AG04449 (cell line): ENCODE results near the gene URGCP.

Experiments used
- CTCF ChIA-PET: fragments of 350-600 bp; formaldehyde crosslinking; extraction: SDS; loops from one replicate; lab custom pipeline; 2021; ENCODE audit warnings: antibody characterized with exemption; lab: Yijun Ruan, JAX
- POLR2A ChIA-PET: fragments of 400-600, 350-600 bp; formaldehyde crosslinking; extraction: SDS; loops from one replicate; lab custom pipeline; 2020; ENCODE audit warnings: antibody characterized with exemption, inconsistent platforms; lab: Yijun Ruan, JAX
- DNase-seq: peaks from one replicate; pipeline ENCODE4 v3.0.0-alpha.2; 2010; ENCODE audit warnings: low read depth, low spot score
- H3K4me3 ChIP-seq: 2 replicates; pipeline ENCODE4 v1.5.1; 2011; ENCODE audit warnings: low read depth, mild to moderate bottlenecking, control low read depth, low read length
- TF ChIP-seq, protein P1 (sequence below): IDR thresholded peaks from one replicate; pipeline ENCODE4 v1.5.1; 2011; ENCODE audit warnings: mild to moderate bottlenecking, moderate library complexity, low read length, control low read depth, inconsistent platforms; ENCODE audit not compliant: insufficient read depth; ENCODE audit errors: missing control alignments

Gene URGCP

DNA sequence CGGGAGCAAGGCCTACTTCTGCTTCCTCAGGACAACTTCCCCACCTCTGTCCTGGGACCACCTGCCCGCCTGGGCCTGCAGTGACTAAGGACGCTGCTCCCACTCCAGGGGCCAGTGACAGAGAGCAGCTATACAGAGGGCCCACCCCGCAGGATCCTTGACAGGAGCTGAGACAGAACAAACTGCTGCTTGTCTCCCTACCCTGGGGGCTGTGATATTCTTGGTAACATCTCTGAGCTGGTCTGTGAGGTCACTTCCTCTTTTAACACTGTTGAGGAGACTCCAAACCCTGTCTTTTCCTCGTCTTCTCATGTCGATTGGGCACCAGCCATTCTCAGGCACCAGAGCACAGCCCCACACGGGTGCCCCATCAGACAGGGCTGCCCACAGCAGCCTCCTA, 30.2 kb downstream of the URGCP start:
- DNase-seq, result no peak
- ChIA-PET POLR2A (no interaction called here), CTCF (no interaction called here)
- TF ChIP-seq, protein P1, sequence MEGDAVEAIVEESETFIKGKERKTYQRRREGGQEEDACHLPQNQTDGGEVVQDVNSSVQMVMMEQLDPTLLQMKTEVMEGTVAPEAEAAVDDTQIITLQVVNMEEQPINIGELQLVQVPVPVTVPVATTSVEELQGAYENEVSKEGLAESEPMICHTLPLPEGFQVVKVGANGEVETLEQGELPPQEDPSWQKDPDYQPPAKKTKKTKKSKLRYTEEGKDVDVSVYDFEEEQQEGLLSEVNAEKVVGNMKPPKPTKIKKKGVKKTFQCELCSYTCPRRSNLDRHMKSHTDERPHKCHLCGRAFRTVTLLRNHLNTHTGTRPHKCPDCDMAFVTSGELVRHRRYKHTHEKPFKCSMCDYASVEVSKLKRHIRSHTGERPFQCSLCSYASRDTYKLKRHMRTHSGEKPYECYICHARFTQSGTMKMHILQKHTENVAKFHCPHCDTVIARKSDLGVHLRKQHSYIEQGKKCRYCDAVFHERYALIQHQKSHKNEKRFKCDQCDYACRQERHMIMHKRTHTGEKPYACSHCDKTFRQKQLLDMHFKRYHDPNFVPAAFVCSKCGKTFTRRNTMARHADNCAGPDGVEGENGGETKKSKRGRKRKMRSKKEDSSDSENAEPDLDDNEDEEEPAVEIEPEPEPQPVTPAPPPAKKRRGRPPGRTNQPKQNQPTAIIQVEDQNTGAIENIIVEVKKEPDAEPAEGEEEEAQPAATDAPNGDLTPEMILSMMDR, result no peak
- no peak overlapping the region for H3K4me3 ChIP-seq

DNA sequence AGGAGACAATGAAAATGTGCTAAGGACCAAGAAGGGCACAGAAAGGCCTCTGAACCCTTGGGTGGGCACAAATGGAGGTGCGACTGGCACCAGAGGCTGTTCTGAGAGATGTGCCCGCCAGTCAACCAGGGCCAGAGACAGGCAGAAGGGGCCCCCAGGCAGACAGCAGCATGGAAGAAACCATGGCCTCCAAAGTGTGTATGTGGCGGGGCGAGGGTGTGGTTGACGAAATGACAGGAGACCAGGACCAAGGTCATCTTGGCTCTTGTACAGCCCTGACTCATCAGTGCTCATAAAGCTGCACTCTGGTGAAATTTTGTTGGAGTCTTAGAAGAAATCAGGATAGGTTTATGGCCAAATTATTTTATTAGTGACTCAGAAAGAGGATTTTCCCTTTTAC, 33.1 kb downstream of the URGCP start:
- H3K4me3 ChIP-seq, result no peak overlapping the region
- TF ChIP-seq, protein P1, result no peak
- POLR2A ChIA-PET, result no interaction called here
- DNase-seq, result no peak
- CTCF ChIA-PET, result interaction anchor here (1.2 to 1.3 kb wide), 2 partner anchors 34 to 81 kb away, joined by 5 read pairs; no protein-coding TSS in a partner anchor

DNA sequence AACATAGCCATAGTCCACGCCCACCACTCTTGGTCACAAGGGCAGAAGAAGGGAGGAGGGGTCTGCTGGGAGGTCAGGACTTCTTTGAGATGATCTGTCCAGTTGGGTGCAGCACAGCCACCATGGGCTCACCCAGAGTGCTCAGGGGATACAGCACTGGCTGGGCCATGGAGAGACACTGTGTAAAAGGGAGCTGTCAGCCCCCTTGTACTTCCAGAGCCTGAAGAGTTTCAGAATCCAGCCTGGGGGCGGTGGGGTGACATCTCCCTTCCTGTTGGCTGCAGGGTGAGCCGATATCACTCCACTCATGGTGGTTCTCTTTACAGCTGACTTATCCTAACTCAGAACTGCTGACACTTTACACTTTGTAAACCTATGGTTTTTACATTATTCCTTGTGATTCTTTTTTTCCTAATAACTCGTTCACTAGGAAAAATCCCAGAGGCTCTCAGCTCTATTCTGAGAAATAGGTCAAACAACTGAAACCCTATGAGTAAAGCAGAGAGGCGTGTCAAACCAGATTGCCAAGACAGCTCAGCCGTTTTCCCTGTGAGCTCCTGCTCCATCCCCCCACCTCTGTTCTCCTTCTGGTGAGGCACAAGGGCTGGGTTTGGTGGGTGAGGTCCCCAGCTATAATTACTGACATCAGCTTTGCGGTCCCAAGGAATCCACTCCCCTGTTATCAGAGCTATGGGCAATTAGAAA, 33.8 kb downstream of the URGCP start:
- ChIA-PET POLR2A (interaction anchor here (0.5 kb wide), 1 partner anchor 8 kb away, joined by 4 read pairs; no protein-coding TSS in a partner anchor), CTCF (interaction anchor here (1.2 to 1.3 kb wide), 2 partner anchors 33 to 82 kb away, joined by 5 read pairs; no protein-coding TSS in a partner anchor)
- TF ChIP-seq, protein P1, result no peak
- H3K4me3 ChIP-seq, result no peak overlapping the region
- no peak for DNase-seq

DNA sequence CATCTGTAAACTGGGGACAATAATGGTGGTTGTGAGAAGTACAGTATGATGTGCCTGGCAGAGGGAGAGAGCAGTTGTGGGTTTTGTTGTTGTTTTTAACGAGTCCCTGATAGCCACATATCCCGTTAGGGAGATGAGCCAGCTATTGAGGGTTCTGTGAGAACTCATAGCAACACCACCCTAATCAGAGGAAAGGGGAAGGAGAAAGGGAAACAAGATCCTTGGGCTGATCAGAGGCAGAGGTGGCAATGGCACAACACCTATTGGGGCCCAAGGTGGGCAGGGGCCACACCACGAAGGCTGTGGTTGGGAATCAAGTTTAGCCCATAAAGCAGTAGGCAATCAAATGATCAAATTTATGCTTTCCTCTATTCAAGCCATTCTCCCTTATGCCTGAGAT, 35.3 kb downstream of the URGCP start:
- CTCF ChIA-PET, result no interaction called here
- no peak for DNase-seq
- H3K4me3 ChIP-seq, result no peak overlapping the region
- POLR2A ChIA-PET, result no interaction called here
- TF ChIP-seq, protein P1, result no peak

DNA sequence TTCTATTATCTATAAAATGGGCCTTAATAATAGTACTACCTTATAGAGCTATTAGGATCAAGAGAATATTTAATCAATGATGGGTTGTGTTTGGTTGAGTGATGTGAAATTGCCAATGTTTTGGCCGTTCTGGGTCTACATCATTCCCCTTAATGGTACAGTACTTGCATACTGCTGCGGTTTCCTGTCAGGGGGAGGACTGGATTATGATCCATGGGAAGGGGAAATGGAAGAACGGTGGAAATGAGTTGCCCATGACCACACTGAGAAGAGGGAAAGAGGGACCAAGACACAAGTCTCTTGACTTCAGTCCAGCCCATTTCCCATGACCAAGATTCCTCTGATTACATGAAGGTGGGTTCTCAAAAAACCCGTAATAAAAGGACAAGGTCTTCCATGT, 36.1 kb downstream of the URGCP start:
- TF ChIP-seq, protein P1, result no peak
- H3K4me3 ChIP-seq, result no peak overlapping the region; the same call in 1 of the 2 replicates
- ChIA-PET POLR2A (interaction anchor here (0.6 kb wide), 1 partner anchor 70 kb away, joined by 4 read pairs; no protein-coding TSS in a partner anchor), CTCF (no interaction called here)
- DNase-seq, result no peak

DNA sequence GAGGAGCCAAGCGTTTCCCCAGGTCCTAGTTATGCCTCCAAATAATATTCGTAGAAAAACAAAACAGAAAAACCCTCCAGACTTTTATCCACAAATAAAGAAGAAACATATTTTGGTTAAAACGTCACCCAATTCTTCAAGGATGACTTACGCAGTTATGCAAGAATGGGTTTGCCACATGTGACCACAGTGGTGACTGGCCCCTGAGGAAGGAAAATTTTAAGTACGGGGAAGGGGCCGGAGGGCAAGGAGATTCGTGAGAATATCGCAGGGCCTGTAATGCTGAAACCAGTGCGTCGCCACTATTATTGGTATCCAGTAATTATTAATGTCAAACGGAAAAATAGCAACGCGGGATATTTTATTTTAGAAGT, 36.5 kb downstream of the URGCP start:
- TF ChIP-seq, protein P1, result no peak
- H3K4me3 ChIP-seq, result peak overlapping the region; percentile 92
- CTCF ChIA-PET, result interaction anchor here (0.9 kb wide), 1 partner anchor 31 kb away, joined by 4 read pairs; no protein-coding TSS in a partner anchor
- POLR2A ChIA-PET, result interaction anchor here (0.7 to 1.6 kb wide), 5 partner anchors 10 to 938 kb away, joined by 3 to 4 read pairs (median 4); partner anchors contain the start of genes MRPL32 and PSMA2
- peak; percentile 77 for DNase-seq
